ENCODE measurements around the gene PNLIPRP2. TPM values are rescaled to one million over a fixed set of nuclear protein-coding genes. Genes with fewer than 3 reads are reported as not detected.

PNLIPRP2 gene
- not detected in 2 replicates for total RNA-seq

DNA sequence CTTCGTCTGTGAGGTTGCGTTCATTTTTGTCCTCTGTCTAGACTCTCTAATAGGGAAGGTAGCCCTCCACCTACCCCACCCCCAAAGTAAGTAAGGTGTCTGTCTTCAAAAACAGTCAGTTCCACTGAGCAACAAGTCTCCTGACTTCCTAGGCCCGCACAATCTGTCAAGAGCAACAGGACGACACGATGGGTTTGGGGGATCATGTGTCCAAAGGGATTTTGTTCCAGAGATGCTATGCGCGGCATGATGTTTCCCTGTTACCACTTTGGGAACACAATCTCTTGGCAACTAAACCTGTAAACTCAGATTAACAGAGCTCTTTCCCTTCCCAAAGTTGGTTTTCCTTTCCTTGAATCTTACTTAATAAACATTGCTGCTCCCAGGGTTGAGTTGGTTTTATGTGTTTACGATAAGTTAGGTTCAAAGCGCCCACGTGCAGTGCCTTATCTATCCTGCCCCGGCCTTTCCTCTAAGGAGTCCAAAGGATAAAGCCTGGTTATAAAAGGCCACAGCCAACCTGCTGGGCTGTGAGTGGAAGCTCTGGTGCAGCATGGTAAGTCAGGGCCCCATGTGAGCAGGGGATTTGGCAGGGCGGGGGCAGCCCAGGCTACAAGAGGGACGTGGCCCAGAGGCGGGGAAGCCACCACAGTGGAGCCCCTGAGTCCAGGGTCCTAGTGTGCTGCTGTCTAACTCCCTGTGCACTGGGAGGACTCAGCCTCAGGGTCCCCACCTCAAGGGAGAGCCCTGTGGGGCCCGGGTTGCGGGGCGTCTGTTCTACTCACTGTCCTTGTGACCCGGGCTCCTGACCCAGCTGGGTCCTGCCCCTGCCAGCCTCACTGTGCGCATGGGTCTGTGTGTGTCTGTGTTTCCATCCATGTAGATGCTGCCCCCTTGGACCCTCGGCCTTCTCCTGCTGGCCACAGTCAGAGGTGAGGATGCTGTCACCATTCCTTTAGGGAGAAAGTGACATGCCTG, at the start of gene PNLIPRP2:
PNLIPRP2 (plus strand) TSS at position 531 of the 978 bp plus-strand sequence.
- no peak for DNase-seq (ENCODE audit: extremely low read depth, low read depth, low spot score)

DNA sequence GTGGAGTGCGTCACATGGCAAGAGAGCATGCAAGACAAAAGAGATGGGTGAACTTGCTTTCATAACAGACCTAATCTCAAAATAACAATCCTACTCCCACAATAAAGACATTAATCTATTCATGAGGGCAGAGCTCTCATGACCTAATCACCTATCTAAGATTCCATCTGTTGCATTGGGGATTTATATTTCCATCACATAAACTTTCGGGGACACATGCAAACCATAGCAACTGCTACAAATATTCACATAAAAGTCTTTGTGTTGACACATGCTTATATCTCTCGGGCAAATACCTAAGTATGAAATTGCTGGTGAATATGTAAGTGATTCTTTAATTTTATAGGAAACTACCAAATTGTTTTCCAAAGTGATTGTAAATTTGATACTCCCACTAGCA, 46.0 kb upstream of the PNLIPRP2 start:
- no peak for DNase-seq (ENCODE audit: extremely low read depth, low read depth, low spot score)

GRCh38 chr10:116587878-116588591, 32.7 kb upstream of the PNLIPRP2 start:
- no peak for DNase-seq (ENCODE audit: extremely low read depth, low read depth, low spot score)

DNA sequence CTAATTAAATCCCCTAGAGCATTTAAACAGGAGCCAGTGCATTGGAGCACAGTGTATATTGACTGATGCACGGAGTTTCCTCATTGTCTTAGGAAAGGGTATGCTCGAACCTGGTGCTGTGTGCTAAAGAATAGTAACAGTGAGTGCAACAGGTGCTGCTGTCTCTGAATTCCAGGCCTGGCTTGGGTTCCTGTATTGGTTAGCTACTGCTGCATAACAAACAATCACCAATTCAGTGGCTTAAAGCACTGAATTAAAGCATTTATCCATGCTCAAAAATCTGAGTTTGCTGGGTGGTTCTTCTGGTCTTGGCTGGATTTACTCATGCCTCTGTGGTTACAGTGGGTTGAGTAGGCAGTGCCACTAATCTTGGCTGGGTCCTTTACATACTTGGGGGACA, 31.8 kb upstream of the PNLIPRP2 start:
- DNase-seq (ENCODE audit: extremely low read depth, low read depth, low spot score) = no peak

DNA sequence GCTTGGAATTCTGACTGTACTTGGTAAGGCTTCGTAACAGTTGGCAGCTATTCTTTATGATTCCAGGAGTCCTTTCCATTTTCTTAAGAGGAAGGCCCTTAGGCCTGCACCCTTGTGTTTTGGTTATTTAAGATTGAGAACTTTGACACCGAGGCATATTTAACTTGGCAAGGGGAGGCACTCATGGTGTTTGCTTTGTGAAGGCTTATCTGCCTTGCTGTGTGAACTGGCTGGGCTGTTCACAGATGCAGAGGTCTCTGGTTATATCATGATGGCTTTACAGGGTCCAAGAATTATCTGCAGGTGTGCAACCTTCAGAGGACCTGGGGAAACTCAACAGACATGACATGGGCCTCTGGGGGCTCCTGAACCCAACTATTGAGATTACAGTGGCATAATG, 30.8 kb upstream of the PNLIPRP2 start:
- DNase-seq (ENCODE audit: extremely low read depth, low read depth, low spot score) = no peak

- no peak for DNase-seq (ENCODE audit: extremely low read depth, low read depth, low spot score)
These were observed 29.9 kb upstream of the PNLIPRP2 start, which contains the start of gene PNLIPRP1 for GRCh38 chr10:116590590-116591444. Gene PNLIPRP1 (plus strand): TSS chr10:116590959. CDS start chr10:116591130, 171 bp downstream.

DNA sequence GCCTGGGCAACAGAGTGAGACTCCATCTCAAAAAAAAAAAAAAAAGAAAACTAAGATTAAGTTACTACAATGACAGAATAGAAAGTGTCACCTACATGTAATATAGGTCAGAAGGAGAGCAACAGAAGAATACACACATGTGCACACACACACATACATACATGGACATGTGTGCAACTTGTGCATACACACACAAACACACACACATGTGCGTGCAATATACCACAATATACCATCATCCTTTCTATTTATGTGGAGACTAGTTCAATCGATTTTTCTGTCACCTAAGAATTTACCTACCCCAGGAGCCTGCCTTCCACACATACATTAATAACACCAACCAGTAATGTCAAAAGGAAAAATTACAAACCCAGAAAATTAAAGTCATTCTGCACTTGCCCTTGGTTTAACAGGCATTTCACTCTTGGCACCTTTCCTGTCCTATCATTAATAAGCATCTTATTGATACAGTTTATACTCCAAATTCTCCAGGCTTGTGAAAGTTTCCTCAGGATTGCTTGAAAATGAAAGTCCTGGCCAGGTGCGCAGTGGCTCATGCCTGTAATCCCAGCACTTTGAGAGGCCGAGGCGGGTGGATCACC, 27.5 kb upstream of the PNLIPRP2 start:
- DNase-seq (ENCODE audit: extremely low read depth, low read depth, low spot score) = no peak

DNA sequence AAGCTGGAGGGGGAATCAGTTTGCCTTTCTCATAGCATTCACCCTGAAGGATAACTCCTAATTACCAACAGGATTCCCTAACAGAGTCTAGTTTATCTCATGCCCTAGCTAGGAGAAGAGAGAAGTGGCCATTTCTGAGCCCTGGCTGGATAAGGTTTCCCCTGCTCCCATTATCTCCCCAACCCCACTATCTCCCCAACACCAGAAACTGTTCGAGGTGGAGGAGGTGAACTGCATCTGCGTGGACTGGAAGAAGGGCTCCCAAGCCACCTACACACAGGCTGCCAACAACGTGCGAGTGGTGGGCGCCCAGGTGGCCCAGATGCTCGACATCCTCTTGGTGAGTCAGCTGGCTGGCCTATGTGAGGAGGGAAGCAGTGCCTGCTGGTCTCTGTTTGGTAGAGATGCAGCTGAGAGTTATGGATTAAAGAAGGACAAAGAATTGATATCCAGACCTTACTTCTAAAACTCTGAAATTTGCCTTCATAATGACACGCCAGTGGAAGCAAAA, 26.2 kb upstream of the PNLIPRP2 start:
- DNase-seq (ENCODE audit: extremely low read depth, low read depth, low spot score) = no peak

DNA sequence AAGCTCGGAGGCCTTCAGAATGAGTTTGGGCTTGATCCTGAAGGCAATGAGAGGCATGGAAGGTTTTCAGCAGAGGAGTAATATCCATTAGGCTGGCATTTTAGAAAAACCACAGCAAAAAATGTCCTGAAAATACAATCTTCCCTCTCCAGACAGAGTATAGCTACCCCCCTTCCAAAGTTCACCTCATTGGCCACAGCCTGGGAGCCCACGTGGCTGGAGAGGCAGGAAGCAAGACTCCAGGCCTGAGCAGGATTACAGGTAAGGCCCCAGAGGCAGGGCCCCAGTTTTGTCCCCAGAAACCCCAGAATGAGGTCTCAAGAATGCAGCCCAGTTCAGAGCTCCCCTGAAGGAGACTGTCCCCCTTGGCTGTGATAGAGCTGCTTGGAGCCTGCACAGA, 24.7 kb upstream of the PNLIPRP2 start:
- no peak for DNase-seq (ENCODE audit: extremely low read depth, low read depth, low spot score)

DNA sequence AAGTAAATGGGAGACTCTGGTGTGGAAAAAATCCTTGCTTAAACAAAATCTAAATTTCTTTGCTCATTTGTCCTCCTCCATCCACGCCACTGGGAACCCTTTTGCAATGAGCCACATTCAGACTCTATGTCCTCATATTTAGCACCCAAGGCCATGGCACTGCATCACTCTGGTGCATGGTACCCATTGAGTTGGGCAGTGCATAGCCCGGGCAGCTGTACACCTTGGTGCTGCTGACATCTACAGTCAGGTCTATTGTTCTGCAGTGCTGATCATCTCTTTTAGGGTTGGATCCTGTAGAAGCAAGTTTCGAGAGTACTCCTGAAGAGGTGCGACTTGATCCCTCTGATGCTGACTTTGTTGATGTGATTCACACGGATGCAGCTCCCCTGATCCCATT, 23.2 kb upstream of the PNLIPRP2 start:
- no peak for DNase-seq (ENCODE audit: extremely low read depth, low read depth, low spot score)

DNA sequence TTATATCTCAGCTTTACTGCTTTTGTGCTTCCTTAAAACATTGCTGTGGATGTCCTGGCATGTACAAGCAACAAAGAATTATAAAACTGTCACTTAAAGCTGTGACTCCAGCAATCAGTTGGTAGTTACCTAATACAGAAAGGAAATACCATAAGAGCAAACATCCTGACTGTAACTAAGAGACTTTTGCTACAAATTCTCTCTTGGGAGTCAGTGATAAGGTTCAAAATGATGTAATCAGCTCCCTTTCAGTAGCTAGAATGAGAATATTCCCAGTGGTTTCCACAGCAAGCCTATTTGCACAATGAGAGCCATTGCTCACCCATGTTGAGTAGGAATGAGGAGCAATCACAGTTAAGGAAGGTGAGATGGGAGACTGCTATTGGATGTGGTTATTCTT, 22.4 kb upstream of the PNLIPRP2 start:
- no peak for DNase-seq (ENCODE audit: extremely low read depth, low read depth, low spot score)

DNA sequence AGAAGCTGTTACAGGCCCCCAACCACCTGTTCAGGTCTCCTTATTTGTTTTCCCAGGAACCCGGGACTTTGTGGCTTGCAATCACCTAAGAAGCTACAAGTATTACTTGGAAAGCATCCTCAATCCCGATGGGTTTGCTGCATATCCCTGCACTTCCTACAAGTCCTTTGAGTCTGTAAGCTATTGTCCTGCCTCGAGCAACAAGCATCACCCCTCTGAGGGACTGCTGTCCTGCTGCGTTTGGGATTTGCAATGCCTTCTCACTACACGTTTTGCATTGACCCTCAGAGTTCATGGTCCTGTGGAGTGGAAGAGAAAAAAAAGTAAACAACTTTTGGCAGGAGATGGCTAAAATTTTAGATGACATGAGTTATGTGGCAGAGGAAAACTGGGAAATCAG, 20.8 kb upstream of the PNLIPRP2 start:
- no peak for DNase-seq (ENCODE audit: extremely low read depth, low read depth, low spot score)

GRCh38 chr10:116602648-116603400, 17.9 kb upstream of the PNLIPRP2 start:
- DNase-seq (ENCODE audit: extremely low read depth, low read depth, low spot score) = no peak

DNA sequence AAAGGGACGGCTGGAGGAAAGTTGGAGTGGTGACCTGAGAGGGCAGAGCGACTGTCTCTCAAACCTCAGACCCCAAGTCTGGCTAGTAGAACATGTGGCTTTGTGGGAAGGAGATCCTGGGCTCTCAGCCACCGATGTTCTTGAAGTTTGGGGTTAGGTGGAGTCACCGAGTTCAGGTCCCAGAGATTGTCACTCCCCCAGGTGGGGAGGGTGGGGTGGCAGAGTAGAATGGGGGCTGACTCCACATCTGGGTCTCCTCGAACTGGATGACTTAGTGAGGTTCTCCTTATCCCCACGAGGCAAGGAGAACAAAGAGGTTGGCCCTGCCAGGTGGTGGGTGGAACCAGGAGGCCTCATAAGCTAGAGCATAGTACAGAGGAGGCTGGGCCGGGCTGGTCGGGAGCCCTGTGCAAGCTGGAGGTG, 14.7 kb upstream of the PNLIPRP2 start:
- no peak for DNase-seq (ENCODE audit: extremely low read depth, low read depth, low spot score)

GRCh38 chr10:116607336-116607735, 13.4 kb upstream of the PNLIPRP2 start:
- DNase-seq (ENCODE audit: extremely low read depth, low read depth, low spot score) = no peak

GRCh38 chr10:116608686-116609594, 11.8 kb upstream of the PNLIPRP2 start:
- DNase-seq (ENCODE audit: extremely low read depth, low read depth, low spot score) = no peak

DNA sequence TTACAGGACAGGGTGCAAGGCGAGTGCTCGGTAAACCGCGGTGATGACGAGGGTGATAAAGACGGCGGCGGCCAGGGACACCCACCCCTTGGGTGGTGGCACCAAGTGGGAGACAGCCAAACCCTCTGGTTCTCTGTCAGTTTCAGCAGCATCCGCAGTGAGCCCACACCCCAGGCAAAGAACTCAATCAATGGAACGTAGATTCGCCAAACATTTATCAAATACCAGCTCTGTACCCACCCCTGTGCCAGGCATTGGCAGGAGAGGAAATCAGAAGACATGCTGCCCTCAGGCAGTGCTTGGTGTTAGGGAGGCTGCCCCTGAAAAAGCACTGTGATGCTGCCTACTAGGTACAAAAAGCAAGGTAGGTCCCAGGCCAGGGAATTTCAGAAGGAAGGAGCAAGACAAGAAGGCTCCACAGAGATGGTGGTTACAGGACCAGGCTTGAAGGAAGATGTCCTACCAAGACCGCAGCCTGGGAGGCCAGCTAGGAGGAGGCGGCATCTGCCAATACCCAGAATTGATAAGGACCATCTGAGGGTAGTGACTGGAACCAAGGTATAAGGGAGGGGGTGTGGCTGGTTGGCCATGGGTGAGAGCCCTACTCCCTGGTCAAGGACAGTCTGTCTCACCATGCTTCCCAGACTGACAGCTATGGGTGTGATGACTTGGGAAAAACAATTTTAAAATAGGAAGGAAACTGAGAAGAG, 10.2 kb upstream of the PNLIPRP2 start:
- no peak for DNase-seq (ENCODE audit: extremely low read depth, low read depth, low spot score)

GRCh38 chr10:116611153-116611545, 9.6 kb upstream of the PNLIPRP2 start:
- DNase-seq (ENCODE audit: extremely low read depth, low read depth, low spot score) = no peak

Measured in glomerular endothelial cell (primary cell).